Muscle of arm (tissue), 12 donors: ENCODE data around the gene CBLN4. TPM values are rescaled to one million over a fixed set of nuclear protein-coding genes. Genes with fewer than 3 reads are reported as not detected.

Experiments
- DNase-seq: peaks from one replicate; pipeline ENCODE4 v3.0.0-alpha.2; 2013
- polyA plus RNA-seq, 12 donors: library from polyadenylated mRNA; unstranded; fragments of 120-200 nt; gene quantifications; one replicate each; pipeline ENCODE4 v1.2.1, GENCODE V29; 2013; ENCODE audit not compliant: insufficient read length in 12 of 12

The CBLN4 gene
- polyA plus RNA-seq, 12 donors: 0.14 to 1.3 (median 0.51) TPM; not detected in 2

DNA sequence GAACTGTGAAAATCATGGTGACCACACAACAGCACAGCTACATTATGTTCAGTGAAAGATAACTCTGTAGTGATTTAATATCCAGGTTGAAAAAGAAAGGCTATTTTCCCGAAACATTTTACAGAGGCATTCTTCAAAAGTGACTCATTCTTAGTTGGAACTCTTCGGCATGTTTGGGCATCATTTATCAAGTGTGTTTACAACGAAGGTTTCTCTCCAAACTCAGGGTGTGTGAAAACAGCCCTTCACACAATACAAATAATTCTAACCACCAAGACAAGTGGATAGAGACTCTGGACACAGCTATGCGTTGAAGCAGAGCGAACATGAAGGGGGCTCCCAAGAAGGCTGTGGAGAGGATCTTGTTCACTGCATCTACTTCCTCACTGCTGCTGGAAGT, 57.6 kb downstream of the CBLN4 start:
- DNase-seq: no peak

Other genes starting within 250 kb of the CBLN4 start
- gene MC3R, start 243.2 kb upstream of the CBLN4 start, polyA plus RNA-seq: not detected